ENCODE data around the gene C1QTNF4. TPM values are rescaled to one million over a fixed set of nuclear protein-coding genes. Genes with fewer than 3 reads are reported as not detected.

The C1QTNF4 gene
- total and polyA plus RNA-seq, 2 of the 4 experiments (the other 2 are of a cell fraction): 0.12 TPM; not detected in 1

DNA sequence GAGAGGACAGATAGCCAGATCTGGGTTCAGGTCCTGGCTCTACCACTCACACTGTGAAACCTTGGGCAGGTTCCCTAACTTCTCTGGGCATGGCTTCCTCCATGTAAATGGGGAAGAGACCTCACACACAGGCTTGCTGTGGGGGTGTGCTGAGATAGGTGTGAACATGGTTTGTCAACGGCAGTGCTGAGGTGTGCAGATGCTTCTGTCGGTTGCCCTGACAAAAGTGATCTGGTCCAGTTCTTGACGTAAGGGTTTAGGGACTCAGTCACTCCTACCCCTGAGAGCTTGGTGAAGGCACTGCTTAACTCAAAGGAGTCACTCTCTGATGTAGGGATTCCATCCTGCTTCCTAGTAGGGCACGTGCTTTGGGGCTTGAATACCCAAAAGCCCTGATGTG is 2.0 kb downstream of the C1QTNF4 start:
- Histone ChIP-seq H3K56ac (ENCODE audit: extremely low read depth, insufficient read depth, low read length) (no peak overlapping the region), H4K5ac (ENCODE audit: low read depth, low read length) (no peak overlapping the region), H3K79me1 (ENCODE audit: low read depth in 1 of 2, low read length in 2 of 2) (no peaks in the 10 kb centered on the region), H3K4ac (ENCODE audit: low read depth, low read length) (no peak overlapping the region), H4K91ac (ENCODE audit: insufficient read depth, low read depth, low read length) (no peak overlapping the region), H2BK20ac (ENCODE audit: low read depth, low read length) (no peak overlapping the region), H2AK9ac (replicated peaks; ENCODE audit: low read depth, low read length, poor library complexity) (no peak overlapping the region), H3K14ac (replicated peaks; ENCODE audit: low read depth, low read length) (no peak overlapping the region), H4K8ac (ENCODE audit: low read depth in 2 of 2, low read length in 2 of 2) (no peak overlapping the region), H3K9ac (ENCODE audit: low read depth, low read length) (no peak overlapping the region), H2AK5ac (ENCODE audit: low read depth, low read length) (no peak overlapping the region), H2BK5ac (ENCODE audit: low read depth, low read length, poor library complexity, severe bottlenecking) (no peak overlapping the region), H2BK120ac (ENCODE audit: low read depth, low read length) (no peak overlapping the region), H3K4me3 (ENCODE audit: insufficient read depth, low read depth, low read length) (no peak overlapping the region), H3K23ac (ENCODE audit: low read depth, low read length) (no peak overlapping the region), H3K4me1 (ENCODE audit: control insufficient read depth, insufficient read depth, low read length) (no peaks in the 10 kb centered on the region), H2BK15ac (ENCODE audit: low read depth, low read length) (no peak overlapping the region), H3K9me3 (ENCODE audit: control insufficient read depth, insufficient read depth, low read length) (peaks cover 3% of the 10 kb centered on the region), H3K9me1 (ENCODE audit: insufficient read depth, low read length) (no peaks in the 10 kb centered on the region), H3K27ac (ENCODE audit: insufficient read depth, low read length) (no peak overlapping the region), H3K18ac (ENCODE audit: low read depth, low read length) (no peak overlapping the region), H3K36me3 (ENCODE audit: control insufficient read depth, insufficient read depth, low read length) (no peaks in the 10 kb centered on the region), H3K4me2 (ENCODE audit: low read depth, low read length) (no peak overlapping the region), H2AFZ (replicated peaks; ENCODE audit: low read length, poor library complexity) (no peak overlapping the region), H4K20me1 (ENCODE audit: insufficient read depth, low read length) (no peaks in the 10 kb centered on the region), H3K27me3 (ENCODE audit: control insufficient read depth, insufficient read depth, low read length) (peaks cover 57% of the 10 kb centered on the region)
- intact Hi-C loops (cut with micrococcal nuclease): no loop called here
- 75% methylated on average over 2 of the region's 4 CpGs; no CpG with 5 or more reads in 1 of the 2 experiments for WGBS, 2 experiments (ENCODE audit: extremely low coverage in 2 of 2, insufficient read length in 1 of 2)
- ATAC-seq (ENCODE audit: low read depth) (no peak), DNase-seq (no peak)
- CTCF ChIA-PET: no interaction called here
- no TSS peak for BruUV-seq (replicated peaks)
- in situ Hi-C loops (cut with MboI; ENCODE audit: low sequenced_read_pairs): no loop called here
- dilution Hi-C loops (cut with HindIII; ENCODE audit: low sequenced_read_pairs, unreplicated experiment): no loop called here
- TF ChIP-seq, protein P1, sequence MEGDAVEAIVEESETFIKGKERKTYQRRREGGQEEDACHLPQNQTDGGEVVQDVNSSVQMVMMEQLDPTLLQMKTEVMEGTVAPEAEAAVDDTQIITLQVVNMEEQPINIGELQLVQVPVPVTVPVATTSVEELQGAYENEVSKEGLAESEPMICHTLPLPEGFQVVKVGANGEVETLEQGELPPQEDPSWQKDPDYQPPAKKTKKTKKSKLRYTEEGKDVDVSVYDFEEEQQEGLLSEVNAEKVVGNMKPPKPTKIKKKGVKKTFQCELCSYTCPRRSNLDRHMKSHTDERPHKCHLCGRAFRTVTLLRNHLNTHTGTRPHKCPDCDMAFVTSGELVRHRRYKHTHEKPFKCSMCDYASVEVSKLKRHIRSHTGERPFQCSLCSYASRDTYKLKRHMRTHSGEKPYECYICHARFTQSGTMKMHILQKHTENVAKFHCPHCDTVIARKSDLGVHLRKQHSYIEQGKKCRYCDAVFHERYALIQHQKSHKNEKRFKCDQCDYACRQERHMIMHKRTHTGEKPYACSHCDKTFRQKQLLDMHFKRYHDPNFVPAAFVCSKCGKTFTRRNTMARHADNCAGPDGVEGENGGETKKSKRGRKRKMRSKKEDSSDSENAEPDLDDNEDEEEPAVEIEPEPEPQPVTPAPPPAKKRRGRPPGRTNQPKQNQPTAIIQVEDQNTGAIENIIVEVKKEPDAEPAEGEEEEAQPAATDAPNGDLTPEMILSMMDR (conservative IDR thresholded peaks at IDR 0.05; ENCODE audit: low read depth, low read length): no peak
- TF ChIP-seq MXI1 (IDR thresholded peaks at IDR 0.05; ENCODE audit: borderline replicate concordance, low read depth, low read length) (no peak), POLR2A (IDR thresholded peaks at IDR 0.05; ENCODE audit: low read depth, low read length) (no peak), RCOR1 (IDR thresholded peaks at IDR 0.05; ENCODE audit: insufficient replicate concordance, low read length) (no peak), RFX5 (IDR thresholded peaks at IDR 0.05; ENCODE audit: low read depth, low read length) (no peak)
- POLR2A ChIA-PET (ENCODE audit: unreplicated experiment): no interaction called here
